HG03135 (cell line): ENCODE data around the gene APPL2.
"Not testable (repeated sequence)": the region's sequence is repeated elsewhere in the genome, so short reads cannot be mapped to it uniquely, and the experiment has no call there.

Experiments used
- ATAC-seq: cut with Tn5 transposase; IDR thresholded peaks from one replicate; pipeline ENCODE4 v1.9.1; 2021; ENCODE audit warnings: mild to moderate bottlenecking, moderate library complexity; ENCODE audit not compliant: unreplicated experiment

APPL2 gene

DNA sequence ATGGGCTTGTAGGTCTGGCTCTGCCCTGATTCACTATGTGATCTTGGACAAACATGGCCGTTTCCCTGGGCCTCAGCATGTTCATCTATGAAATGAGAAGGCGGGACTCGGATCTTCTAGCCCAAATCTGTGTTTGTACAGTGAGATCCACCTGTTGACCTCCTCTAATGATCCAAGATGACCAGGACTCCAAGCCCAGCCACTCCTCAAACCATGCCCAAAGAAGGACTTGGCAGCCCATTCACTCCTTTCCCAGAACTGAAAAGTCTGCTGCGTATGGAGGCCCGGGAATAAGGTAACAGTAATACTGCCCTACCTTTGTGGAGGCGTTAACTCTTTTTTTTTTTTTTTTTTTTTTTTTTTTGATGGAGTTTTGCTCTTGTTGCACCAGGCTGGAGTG lies 39.9 kb downstream of the APPL2 start:
- ATAC-seq = no peak

DNA sequence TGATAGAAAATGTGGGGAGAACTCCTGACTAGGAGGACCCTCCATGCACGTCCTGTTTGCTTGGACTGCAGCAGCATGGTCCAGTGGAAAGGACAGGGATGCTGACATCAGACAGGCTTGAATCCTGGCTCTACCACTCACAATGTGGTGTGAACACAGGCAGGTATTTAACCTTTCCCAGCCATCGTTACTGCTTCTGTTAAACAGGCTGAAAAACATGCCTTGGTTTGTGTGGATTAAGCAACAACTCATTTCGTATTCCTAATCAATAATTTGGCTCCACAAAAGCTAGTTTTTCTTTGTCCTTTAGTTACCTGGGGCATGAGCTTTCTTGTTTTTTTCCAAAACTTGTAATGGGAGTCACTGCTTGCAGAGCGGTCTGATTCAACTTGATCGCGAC lies 41.0 kb downstream of the APPL2 start:
- ATAC-seq = no peak

GRCh38 chr12:105192624-105193225 lies 43.2 kb downstream of the APPL2 start:
- ATAC-seq = no peak

- no peak for ATAC-seq
These were observed 45.4 kb downstream of the APPL2 start for GRCh38 chr12:105190530-105190929.

DNA sequence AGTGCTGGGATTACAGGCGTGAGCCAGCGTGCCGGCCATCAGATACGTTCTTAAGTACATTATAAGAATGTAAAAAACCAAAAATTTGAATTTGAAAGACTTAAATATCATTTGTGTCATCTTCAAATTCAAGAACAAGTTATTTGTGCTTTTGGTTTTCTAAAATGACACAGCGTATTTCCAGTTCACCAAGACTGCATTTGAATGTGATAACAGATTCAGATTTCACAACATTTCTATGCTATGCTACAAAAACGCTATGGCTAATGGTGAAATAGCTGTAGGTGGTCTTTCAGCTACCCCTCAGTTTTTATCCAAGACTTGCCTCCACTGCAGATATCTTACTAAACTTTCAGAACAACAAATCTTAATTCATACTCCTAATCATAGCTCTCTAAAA lies 46.7 kb downstream of the APPL2 start:
- ATAC-seq = no peak

DNA sequence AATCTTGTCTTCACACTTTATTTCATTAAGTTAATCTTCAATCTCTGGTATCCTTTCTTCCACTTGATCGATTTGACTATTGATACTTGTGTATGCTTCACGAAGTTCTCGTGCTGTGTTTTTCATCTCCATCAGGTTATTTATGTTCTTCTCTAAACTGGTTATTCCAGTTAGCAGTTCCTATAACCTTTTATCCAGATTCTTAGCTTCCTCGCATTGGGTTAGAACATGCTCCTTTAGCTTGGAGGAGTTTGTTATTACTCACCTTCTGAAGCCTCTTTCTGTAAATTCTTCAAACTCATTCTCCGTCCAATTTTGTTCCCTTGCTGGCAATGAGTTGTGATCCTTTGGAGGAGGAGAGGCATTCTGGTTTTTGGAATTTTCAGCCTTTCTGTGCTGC lies 52.0 kb downstream of the APPL2 start:
- not testable (repeated sequence) for ATAC-seq

DNA sequence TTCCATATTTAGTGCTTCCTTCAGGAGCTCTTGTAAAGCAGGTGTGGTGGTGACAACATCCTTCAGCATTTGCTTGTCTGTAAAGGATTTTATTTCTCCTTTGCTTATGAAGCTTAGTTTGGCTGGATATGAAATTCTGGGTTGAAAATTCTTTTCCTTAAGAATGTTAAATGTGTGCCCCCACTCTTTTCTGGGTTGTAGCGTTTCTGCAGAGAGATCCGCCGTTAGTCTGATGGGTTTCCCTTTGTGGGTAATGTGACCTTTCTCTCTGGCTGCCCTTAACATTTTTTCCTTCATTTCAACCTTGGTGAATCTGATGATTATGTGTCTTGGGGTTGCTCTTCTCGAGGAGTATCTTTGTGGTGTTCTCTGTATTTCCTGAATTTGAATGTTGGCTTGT lies 52.6 kb downstream of the APPL2 start:
- ATAC-seq = not testable (repeated sequence)

DNA sequence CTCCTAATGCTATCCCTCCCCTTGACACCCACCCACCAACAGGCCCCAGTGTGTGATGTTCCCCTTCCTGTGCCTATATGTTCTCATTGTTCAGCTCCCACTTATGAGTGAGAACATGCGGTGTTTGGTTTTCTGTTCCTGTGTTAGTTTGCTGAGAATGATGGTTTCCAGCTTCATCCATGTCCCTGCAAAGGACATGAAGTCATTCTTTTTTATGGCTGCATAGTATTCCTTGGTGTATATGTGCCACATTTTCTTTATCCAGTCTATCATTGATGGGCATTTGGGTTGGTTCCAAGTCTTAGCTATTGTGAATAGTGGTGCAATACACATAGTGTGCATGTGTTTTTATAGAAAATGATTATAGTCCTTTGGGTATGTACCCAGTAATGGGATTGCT lies 56.9 kb downstream of the APPL2 start:
- not testable (repeated sequence) for ATAC-seq

DNA sequence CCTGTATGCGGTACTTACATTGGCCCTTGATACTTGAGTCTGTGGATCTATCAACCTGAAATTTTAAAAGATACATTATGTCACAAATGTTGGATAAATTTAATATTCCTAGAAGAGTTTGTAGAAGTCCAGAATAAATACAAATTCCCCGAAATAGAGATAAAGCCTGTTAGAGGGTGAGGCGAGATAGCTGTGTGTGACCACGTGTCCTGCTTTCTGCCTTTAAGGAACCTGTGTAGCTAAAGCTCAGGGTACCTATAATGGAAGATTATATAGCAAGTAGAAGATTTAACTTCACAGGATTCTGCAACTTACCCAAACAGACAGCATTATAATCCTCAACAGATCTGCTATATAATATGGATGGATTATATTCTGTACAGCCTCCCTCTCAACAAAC lies 58.8 kb downstream of the APPL2 start:
- ATAC-seq = no peak

DNA sequence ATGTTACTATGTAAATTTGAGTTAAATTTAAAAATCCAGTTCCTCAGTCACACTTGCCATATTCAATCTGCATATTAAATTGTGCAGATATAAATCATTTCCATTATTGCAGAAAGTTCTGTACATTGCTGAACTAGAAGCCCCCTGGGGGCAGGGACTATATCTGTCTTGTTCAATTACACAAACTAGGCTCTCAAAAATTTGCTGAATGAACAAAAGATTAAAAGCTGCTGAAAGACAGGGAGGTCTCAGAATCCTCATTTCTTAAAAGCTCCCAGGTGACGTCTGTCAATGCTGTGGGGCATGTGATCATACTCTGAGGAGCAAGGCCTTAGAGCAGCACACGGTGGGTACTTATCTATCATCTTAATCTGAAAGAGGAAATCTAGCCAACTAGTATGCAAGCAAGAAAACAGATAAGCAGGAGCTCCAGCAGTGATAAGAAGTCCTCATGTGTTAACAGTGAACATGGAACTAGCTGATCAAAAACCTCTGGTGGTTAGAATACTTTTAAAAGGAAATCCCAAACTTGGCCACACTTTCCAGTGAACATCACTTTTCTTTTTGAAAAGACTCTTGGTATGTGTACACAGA lies 60.5 kb downstream of the APPL2 start:
- no peak for ATAC-seq

DNA sequence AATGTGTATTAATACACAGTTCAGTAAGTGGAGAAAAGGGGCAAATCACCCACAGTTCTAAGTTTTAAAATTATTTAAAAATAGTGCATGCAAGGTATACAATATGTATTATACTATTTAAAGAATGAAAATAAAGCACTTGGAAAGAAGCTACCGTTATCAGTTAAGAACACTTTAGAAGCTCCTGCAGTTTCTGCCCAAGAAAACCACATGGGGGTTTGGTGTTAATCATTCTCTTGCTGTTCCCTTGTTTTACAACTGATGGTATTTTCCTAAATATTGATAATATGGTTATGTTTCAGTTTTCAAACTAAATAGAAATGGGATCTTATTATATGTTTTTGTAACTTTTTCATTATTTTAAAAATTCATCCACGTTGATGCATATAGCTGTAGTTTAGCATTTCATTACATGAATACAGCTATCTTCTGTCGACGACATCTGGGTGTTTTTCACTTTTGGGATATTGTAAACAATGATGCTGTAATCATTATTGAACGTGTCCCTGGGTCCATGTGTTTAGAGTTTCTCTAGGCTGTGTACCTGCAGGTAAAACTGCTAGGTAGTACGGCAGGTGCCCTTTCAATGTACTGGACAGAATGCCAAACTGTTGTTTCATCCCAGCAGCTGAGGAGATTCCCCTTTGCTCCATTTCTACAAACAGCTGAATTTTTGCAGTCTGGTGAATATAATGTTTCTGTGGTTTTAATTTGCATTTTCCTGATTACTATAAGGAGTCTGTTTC lies 64.1 kb downstream of the APPL2 start:
- no peak for ATAC-seq

- no peak for ATAC-seq
These were observed 65.8 kb downstream of the APPL2 start for GRCh38 chr12:105170139-105170538.

DNA sequence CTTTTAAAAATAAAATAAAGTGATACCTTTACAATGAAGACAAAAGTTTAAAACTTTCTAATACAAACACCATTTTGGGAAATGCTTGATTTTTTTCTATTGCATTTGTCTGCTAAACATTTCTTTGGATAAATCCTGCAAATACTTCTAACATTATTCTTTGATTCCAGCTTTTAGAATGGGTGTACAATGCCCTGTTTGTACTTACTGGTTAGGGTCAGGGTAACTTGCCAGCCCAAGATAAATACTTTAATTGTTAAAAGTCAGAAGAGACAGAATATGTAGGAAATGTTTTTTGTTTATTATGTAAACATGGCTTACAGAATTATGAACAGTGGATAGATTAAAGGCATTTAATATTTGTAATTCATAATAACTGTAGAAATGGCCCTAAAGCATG lies 68.0 kb downstream of the APPL2 start:
- no peak for ATAC-seq

GRCh38 chr12:105167346-105167745 lies 68.6 kb downstream of the APPL2 start:
- ATAC-seq = no peak

- no peak for ATAC-seq
These were observed 69.2 kb downstream of the APPL2 start for GRCh38 chr12:105166736-105167135.

DNA sequence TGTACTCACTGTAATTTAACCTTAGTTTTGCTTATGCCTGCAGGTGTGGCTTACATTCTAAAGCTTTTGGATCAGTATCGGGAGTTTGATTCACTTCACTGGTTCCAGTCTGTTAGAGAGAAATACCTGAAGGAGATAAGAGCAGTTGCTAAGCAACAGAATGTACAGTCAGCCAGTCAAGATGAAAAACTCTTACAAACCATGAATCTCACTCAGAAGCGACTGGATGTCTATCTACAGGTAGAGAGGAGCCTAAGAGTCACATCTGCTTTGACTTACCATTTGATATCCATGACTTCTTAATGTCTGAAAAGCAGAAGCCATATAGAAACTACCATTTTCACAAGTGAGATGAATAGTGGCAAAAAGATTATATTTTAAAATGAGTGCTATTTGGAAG lies 71.9 kb downstream of the APPL2 start:
- no peak for ATAC-seq

GRCh38 chr12:105162174-105162573 lies 73.8 kb downstream of the APPL2 start:
- ATAC-seq = no peak

DNA sequence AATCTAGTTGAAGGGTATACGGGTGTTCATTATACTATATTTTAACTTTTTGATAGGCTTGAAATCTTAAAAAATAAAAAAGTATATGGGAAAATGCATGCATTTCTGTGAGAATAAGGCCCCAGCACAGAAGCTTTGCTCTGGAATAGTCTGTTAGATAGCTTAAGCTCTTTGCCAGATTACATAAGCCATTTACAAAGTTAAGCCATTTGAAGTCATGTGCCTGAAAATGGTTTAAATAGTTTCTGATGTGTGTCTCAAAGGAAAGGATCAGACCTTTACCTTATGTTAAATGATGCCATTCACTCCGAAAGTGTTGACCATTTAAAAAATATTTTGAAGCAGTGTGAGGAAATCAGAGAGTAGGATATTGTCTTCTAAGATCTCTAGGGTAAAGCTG lies 77.1 kb downstream of the APPL2 start:
- no peak for ATAC-seq

DNA sequence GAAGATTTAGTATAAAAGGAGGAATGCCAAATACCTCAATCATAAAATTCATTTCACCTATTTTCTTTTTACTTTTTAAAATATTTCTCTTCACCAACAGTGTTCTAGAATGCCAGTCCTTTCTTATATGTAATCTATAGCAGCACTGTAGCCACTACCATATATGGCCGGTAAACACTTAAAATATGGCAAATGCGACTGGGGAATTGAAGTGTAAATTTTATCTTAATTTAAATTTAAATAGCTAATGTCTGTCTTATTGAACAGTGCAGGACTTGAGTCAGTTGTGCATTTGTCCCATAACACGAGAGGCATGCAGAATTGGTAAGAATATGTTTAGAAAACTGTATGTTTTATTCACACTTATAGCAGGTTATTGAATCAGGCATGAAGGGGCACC lies 78.4 kb downstream of the APPL2 start:
- no peak for ATAC-seq

DNA sequence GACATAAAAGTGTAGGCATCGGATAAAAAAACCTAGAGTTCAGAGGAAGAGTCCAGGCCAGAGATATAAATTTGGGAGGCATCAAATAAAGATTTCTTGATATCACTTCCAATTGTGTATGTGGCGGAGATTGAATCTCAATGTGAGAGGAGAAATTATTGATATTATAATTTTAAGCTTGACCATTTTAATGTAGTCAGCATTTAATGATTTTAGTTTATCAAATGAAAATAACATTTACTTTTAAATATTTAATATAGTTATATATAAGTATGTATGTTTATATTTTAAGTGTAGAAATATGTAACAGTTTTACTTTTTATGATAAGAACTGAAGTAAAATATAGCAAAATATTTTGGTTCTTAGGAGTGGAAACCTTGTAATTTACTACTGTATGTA lies 79.7 kb downstream of the APPL2 start:
- no peak for ATAC-seq

GRCh38 chr12:105142259-105142658 lies 93.7 kb downstream of the APPL2 start:
- ATAC-seq = no peak

GRCh38 chr12:105141320-105141922 lies 94.6 kb downstream of the APPL2 start:
- ATAC-seq = no peak
